Liver (tissue), 3 donors: ENCODE data around the gene BTF3.

Source experiments
- GABPA ChIP-seq, 2 donors: IDR thresholded peaks in 1 of 2; conservative IDR thresholded peaks in 1 of 2; 2 replicates each; pipeline ENCODE4 v1.6.1; 2016; ENCODE audit warnings: antibody characterized with exemption in 2 of 2, mild to moderate bottlenecking in 1 of 2, moderate library complexity in 1 of 2
- MAX ChIP-seq: IDR thresholded peaks from 2 replicates; pipeline ENCODE4 v1.6.1; 2016; ENCODE audit warnings: antibody characterized with exemption
- REST ChIP-seq: IDR thresholded peaks from 2 replicates; pipeline ENCODE4 v1.6.1; 2016; ENCODE audit warnings: antibody characterized with exemption, mild to moderate bottlenecking
- RXRA ChIP-seq, 2 donors: IDR thresholded peaks; 2 replicates each; pipeline ENCODE4 v1.6.1; 2017 to 2018; ENCODE audit warnings: antibody characterized with exemption in 2 of 2, mild to moderate bottlenecking in 1 of 2
- TAF1 ChIP-seq: conservative IDR thresholded peaks from 2 replicates; pipeline ENCODE4 v1.6.1; 2016; ENCODE audit warnings: antibody characterized with exemption, mild to moderate bottlenecking
- YY1 ChIP-seq: IDR thresholded peaks from 2 replicates; pipeline ENCODE4 v1.6.1; 2016; ENCODE audit warnings: antibody characterized with exemption, mild to moderate bottlenecking
- TF ChIP-seq, protein P1 (sequence below): fragments of 150-350 bp; IDR thresholded peaks from 2 replicates; pipeline ENCODE4 v1.5.1; 2017; ENCODE audit warnings: improper control_type of control experiment, low read depth, low read length; ENCODE audit not compliant: missing input control
- donor health status: healthy.
- donor health status: healthy.

DNA sequence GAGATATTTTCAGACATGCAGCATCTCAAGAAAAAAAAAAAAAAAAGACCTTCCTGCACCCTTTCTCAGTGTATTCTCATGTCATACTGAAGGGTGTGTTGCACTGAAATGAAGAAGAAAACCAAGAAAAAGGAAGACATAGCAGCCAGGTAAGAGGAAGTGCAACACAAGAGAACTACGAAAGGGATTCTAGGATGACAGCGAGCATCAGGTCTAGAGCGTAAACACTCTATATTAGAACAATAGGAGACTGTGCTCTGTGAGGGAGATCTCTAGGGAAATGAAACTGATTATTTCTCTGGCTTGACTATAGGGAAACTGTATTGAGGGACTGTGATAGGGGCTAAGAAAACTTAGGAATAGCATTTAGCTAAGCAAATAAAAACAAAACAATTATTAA lies 30.0 kb downstream of the BTF3 start:
- TF ChIP-seq, protein P1, sequence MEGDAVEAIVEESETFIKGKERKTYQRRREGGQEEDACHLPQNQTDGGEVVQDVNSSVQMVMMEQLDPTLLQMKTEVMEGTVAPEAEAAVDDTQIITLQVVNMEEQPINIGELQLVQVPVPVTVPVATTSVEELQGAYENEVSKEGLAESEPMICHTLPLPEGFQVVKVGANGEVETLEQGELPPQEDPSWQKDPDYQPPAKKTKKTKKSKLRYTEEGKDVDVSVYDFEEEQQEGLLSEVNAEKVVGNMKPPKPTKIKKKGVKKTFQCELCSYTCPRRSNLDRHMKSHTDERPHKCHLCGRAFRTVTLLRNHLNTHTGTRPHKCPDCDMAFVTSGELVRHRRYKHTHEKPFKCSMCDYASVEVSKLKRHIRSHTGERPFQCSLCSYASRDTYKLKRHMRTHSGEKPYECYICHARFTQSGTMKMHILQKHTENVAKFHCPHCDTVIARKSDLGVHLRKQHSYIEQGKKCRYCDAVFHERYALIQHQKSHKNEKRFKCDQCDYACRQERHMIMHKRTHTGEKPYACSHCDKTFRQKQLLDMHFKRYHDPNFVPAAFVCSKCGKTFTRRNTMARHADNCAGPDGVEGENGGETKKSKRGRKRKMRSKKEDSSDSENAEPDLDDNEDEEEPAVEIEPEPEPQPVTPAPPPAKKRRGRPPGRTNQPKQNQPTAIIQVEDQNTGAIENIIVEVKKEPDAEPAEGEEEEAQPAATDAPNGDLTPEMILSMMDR: no peak
- no peak for TF ChIP-seq MAX
- TF ChIP-seq GABPA (IDR thresholded peaks at IDR 0.05 in 1 of 2, conservative IDR thresholded peaks at IDR 0.05 in 1 of 2): no peak
- no peak for TF ChIP-seq RXRA (IDR thresholded peaks at IDR 0.05)
- no peak for TF ChIP-seq REST
- TF ChIP-seq TAF1: no peak
- no peak for TF ChIP-seq YY1
